K562 (cell line): Measurements from ENCODE around the gene CRIM1. TPM values are rescaled to one million over a fixed set of nuclear protein-coding genes. Genes with fewer than 3 reads are reported as not detected.

Experiments used
- ATAC-seq: fragments of 200-7000 bp; cut with Tn5 transposase; 3 replicates; pipeline ENCODE4 v1.9.1; 2020; ENCODE audit warnings: moderate library complexity
- BruUV-seq: library from RNA; stranded (reverse); fragments of 400-500 nt; replicated peaks from 2 replicates; lab custom pipeline; 2021; lab: Mats Ljungman, UMichigan
- CTCF ChIA-PET: fragments of 300-600 bp; formaldehyde crosslinking; extraction: SDS; loops from one replicate; lab custom pipeline; 2021; ENCODE audit warnings: low intra/inter-chr PET ratio; lab: Yijun Ruan, JAX
- POLR2A ChIA-PET: fragments of 300-600, 350-650 bp; sonication (Branson Sonifier 250); formaldehyde crosslinking; extraction: SDS; loops from one replicate; lab custom pipeline; 2021; ENCODE audit warnings: antibody characterized with exemption, inconsistent platforms; lab: Yijun Ruan, JAX
- DNase-seq, 4 experiments: peaks; one replicate each; pipeline versions ENCODE4 v3.0.0 to v3.0.0-alpha.2; 2011 to 2018; ENCODE audit warnings: low spot score in 3 of 4, mixed read lengths in 3 of 4; ENCODE audit errors: extremely low read depth in 1 of 4
- FAIRE-seq: peaks from 2 replicates; lab custom pipeline; 2011; peaks lifted over from hg19 to GRCh38; lab: Jason Lieb, UNC
- H2AFZ ChIP-seq: 2 replicates; pipeline ENCODE4 v1.6.0; 2011; ENCODE audit warnings: low read depth, low read length, control low read depth, inconsistent platforms
- H3K27ac ChIP-seq: fragments of 200-600 bp; 3 replicates; pipeline ENCODE4 v1.8.0; 2011; ENCODE audit warnings: low read depth, mild to moderate bottlenecking, control low read depth, inconsistent platforms, low read length, moderate library complexity, mixed read lengths; ENCODE audit errors: extremely low read depth
- H3K27me3 ChIP-seq, 2 experiments: fragments of 300-600 bp in 1 of 2; 2 replicates in 1 of 2; 3 replicates in 1 of 2; pipeline versions ENCODE4 v1.6.0 to v1.8.0; 2011; ENCODE audit warnings: inconsistent platforms in 2 of 2, low read length in 2 of 2, mild to moderate bottlenecking in 1 of 2, mixed read lengths in 1 of 2, moderate library complexity in 1 of 2; ENCODE audit not compliant: control insufficient read depth in 2 of 2, insufficient read depth in 2 of 2
- H3K36me3 ChIP-seq: fragments of 300-600 bp; 3 replicates; pipeline ENCODE4 v1.8.0; 2011; ENCODE audit warnings: mild to moderate bottlenecking, low read length, inconsistent platforms; ENCODE audit not compliant: control insufficient read depth, insufficient read depth
- H3K4me1 ChIP-seq, 2 experiments: fragments of 200-600 bp in 1 of 2; replicated peaks in 1 of 2; 2 replicates in 1 of 2; 3 replicates in 1 of 2; pipeline versions ENCODE4 v1.5.1 to v1.8.0; 2011; ENCODE audit warnings: inconsistent platforms in 2 of 2, low read length in 2 of 2, mild to moderate bottlenecking in 1 of 2, mixed read lengths in 1 of 2, moderate library complexity in 1 of 2; ENCODE audit not compliant: control insufficient read depth in 2 of 2, insufficient read depth in 2 of 2
- H3K4me2 ChIP-seq: 2 replicates; pipeline ENCODE4 v1.6.1; 2011; ENCODE audit warnings: low read length, control low read depth, inconsistent platforms, mixed read lengths; ENCODE audit not compliant: insufficient read depth
- H3K4me3 ChIP-seq: fragments of 200-600 bp; sonication (generic), shearing (Covaris generic); 2 replicates; pipeline ENCODE4 v1.5.1; 2016; ENCODE audit warnings: control low read depth, inconsistent platforms
- H3K79me2 ChIP-seq: fragments of 200-600 bp; 3 replicates; pipeline ENCODE4 v1.8.0; 2011; ENCODE audit warnings: low read length, inconsistent platforms; ENCODE audit not compliant: control insufficient read depth, insufficient read depth
- H3K9ac ChIP-seq, 2 experiments: 2 replicates each; pipeline versions ENCODE4 v1.6.0 to v1.6.1; 2011; ENCODE audit warnings: low read depth in 2 of 2, low read length in 2 of 2, control low read depth in 1 of 2, inconsistent platforms in 1 of 2, mild to moderate bottlenecking in 1 of 2, mixed read lengths in 1 of 2; ENCODE audit not compliant: insufficient read depth in 1 of 2
- H3K9me1 ChIP-seq: one replicate; pipeline ENCODE4 v1.6.0; 2011; ENCODE audit warnings: inconsistent platforms, mild to moderate bottlenecking, low read length, moderate library complexity; ENCODE audit not compliant: control insufficient read depth, insufficient read depth
- H3K9me3 ChIP-seq: replicated peaks from 2 replicates; pipeline ENCODE4 v1.5.1; 2011; ENCODE audit warnings: low read depth, low read length, inconsistent platforms; ENCODE audit not compliant: control insufficient read depth, insufficient read depth
- H4K20me1 ChIP-seq: replicated peaks from 2 replicates; pipeline ENCODE4 v1.6.1; 2011; ENCODE audit warnings: low read length, inconsistent platforms, mixed read lengths; ENCODE audit not compliant: control insufficient read depth, insufficient read depth
- HDGF ChIP-seq: fragments of 450-650 bp; IDR thresholded peaks from 2 replicates; pipeline ENCODE4 v1.6.1; 2016
- HOXB6 ChIP-seq: fragments of 250-450 bp; sonication (Bioruptor Pico); IDR thresholded peaks from 2 replicates; pipeline ENCODE4 v1.5.1; 2022; ENCODE audit warnings: mild to moderate bottlenecking, borderline replicate concordance
- KLF10 ChIP-seq: fragments of 250-450 bp; sonication (Bioruptor Pico); IDR thresholded peaks from 2 replicates; pipeline ENCODE4 v1.6.1; 2021; ENCODE audit warnings: matching md5 sums
- MYBL2 ChIP-seq, 2 experiments: fragments of 450-650 bp in 1 of 2; sonication (generic) in 1 of 2; formaldehyde crosslinking in 1 of 2; IDR thresholded peaks; 2 replicates each; pipeline versions ENCODE4 v1.6.1 to v1.8.1; 2017 to 2022; ENCODE audit warnings: borderline replicate concordance in 1 of 2, inconsistent platforms in 1 of 2, low read depth in 1 of 2, mild to moderate bottlenecking in 1 of 2, missing genetic modification reagents in 1 of 2, moderate library complexity in 1 of 2
- POLR3A ChIP-seq: IDR thresholded peaks from 2 replicates; pipeline ENCODE4 v1.6.1; 2011; ENCODE audit warnings: borderline replicate concordance, mild to moderate bottlenecking, moderate library complexity; ENCODE audit not compliant: insufficient read length, insufficient read depth; ENCODE audit errors: extremely low read depth
- TCF7L2 ChIP-seq: fragments of 150-350 bp; IDR thresholded peaks from 2 replicates; pipeline ENCODE4 v1.6.1; 2016; ENCODE audit warnings: low read depth, mild to moderate bottlenecking, low read length, moderate library complexity
- XRCC5 ChIP-seq: fragments of 200-400 bp; formaldehyde crosslinking; IDR thresholded peaks from 2 replicates; pipeline ENCODE4 v1.6.1; 2017; ENCODE audit warnings: low read depth, mild to moderate bottlenecking, low read length
- ZC3H8 ChIP-seq: fragments of 450-650 bp; IDR thresholded peaks from 2 replicates; pipeline ENCODE4 v1.6.1; 2017
- ZNF830 ChIP-seq: fragments of 250-450 bp; sonication (Bioruptor Pico); IDR thresholded peaks from 2 replicates; pipeline ENCODE4 v1.5.0; 2021; ENCODE audit warnings: mild to moderate bottlenecking
- WGBS: fragments of 100-300 bp; shearing (Covaris generic); methylation state at CpG from one replicate; pipeline ENCODE4 v1.1.6; 2016; ENCODE audit warnings: low coverage, mixed read lengths; ENCODE audit not compliant: insufficient coverage; ENCODE audit errors: missing lambda C conversion rate; 5-methylcytosine and 5-hydroxymethylcytosine counted together
- in situ Hi-C: fragments of 300-500 bp; cut with MboI; formaldehyde crosslinking; loops from 4 replicates; pipeline ENCODE4 v1.15.0; 2018; ENCODE audit warnings: inconsistent platforms, mixed read lengths
- intact Hi-C: fragments of 100-400 bp; cut with micrococcal nuclease; formaldehyde crosslinking; loops from 2 replicates; pipeline ENCODE4 v1.14.2; 2022
- polyA plus RNA-seq, 8 experiments: library from polyadenylated mRNA; depleted of rRNA in 4 of 8; stranded (reverse) in 5 of 8; unstranded in 3 of 8; fragments of >200 nt; fragmentation: Nextera tagmentation in 2 of 8; fragmentation: Illumina TruSeq in 1 of 8; extraction: Ambion mirVana in 2 of 8; extraction: Trizol in 1 of 8; gene quantifications; 2 replicates each; pipeline versions ENCODE4 v1.2.1 to v1.2.3, GENCODE V29; 2011 to 2014; ENCODE audit warnings: inconsistent platforms in 1 of 8, missing spikeins in 1 of 8
- total RNA-seq, 7 experiments: library from RNA; depleted of rRNA in 6 of 7; stranded (reverse); fragments of >200 nt in 6 of 7; fragmentation: Illumina TruSeq in 2 of 7; extraction: Trizol in 2 of 7; gene quantifications; 2 replicates each; pipeline versions ENCODE4 v1.2.1 to v1.2.3, GENCODE V29; 2011 to 2021; ENCODE audit warnings: low replicate concordance in 1 of 7
- TF ChIP-seq, protein P1 (sequence below), 2 experiments: fragments of 200-800 bp in 1 of 2; sonication (Bioruptor generic) in 1 of 2; sonication (generic) in 1 of 2; formaldehyde crosslinking in 1 of 2; IDR thresholded peaks in 1 of 2; conservative IDR thresholded peaks in 1 of 2; 2 replicates each; pipeline versions ENCODE4 v1.5.0 to v1.6.1; 2016 to 2020; ENCODE audit warnings: missing compliant biosample characterization in 1 of 2, missing genetic modification characterization in 1 of 2, missing genetic modification reagents in 1 of 2
- TF ChIP-seq, protein P2 (sequence below): fragments of 250-450 bp; sonication (Bioruptor Pico); IDR thresholded peaks from 2 replicates; pipeline ENCODE4 v1.8.0; 2022; ENCODE audit warnings: moderate library complexity, mild to moderate bottlenecking, inconsistent platforms
- TF ChIP-seq, protein P3 (sequence below): fragments of 450-650 bp; formaldehyde crosslinking; IDR thresholded peaks from 2 replicates; pipeline ENCODE4 v1.4.0; 2020; ENCODE audit warnings: mild to moderate bottlenecking
- TF ChIP-seq, protein P4 (sequence below): fragments of 250-450 bp; sonication (Bioruptor Pico); IDR thresholded peaks from 2 replicates; pipeline ENCODE4 v1.8.0; 2022; ENCODE audit warnings: inconsistent platforms

CRIM1 gene
- total and polyA plus RNA-seq, 9 of the 15 experiments (the other 6 are each of a cell fraction or from before 2014, with no cell fraction given) = 0.01 to 0.36 (median 0.06) TPM; not detected in 1

DNA sequence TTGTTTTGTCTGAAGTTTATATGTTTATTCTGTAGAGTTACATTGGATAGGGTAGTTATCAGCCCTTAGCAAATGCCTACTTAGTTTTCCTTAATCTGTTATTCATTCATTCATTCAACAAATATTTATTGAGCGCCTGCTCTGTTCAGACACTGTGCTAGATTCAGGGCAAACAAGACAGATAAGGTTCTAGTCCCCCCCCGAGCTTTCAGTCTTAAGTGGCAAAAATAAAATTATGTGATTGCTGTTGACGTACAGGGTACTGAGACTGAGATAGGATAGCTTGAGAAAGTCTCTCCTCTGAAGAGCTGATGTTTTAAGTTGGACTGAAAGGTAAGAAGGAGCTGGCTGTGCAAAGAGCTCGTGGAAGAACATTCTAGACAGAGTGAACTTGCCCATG, 58.7 kb downstream of the CRIM1 start (continued):
- TF ChIP-seq, protein P1, sequence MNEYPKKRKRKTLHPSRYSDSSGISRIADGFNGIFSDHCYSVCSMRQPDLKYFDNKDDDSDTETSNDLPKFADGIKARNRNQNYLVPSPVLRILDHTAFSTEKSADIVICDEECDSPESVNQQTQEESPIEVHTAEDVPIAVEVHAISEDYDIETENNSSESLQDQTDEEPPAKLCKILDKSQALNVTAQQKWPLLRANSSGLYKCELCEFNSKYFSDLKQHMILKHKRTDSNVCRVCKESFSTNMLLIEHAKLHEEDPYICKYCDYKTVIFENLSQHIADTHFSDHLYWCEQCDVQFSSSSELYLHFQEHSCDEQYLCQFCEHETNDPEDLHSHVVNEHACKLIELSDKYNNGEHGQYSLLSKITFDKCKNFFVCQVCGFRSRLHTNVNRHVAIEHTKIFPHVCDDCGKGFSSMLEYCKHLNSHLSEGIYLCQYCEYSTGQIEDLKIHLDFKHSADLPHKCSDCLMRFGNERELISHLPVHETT (CRISPR knock-in tag; conservative IDR thresholded peaks at IDR 0.05 in 1 of 2, IDR thresholded peaks at IDR 0.05 in 1 of 2) = no peak
- TF ChIP-seq, protein P2, sequence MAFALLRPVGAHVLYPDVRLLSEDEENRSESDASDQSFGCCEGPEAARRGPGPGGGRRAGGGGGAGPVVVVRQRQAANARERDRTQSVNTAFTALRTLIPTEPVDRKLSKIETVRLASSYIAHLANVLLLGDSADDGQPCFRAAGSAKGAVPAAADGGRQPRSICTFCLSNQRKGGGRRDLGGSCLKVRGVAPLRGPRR (CRISPR knock-in tag) = no peak
- TF ChIP-seq MYBL2 (IDR thresholded peaks at IDR 0.05; ENCODE audit: low read depth) = no peak
- TF ChIP-seq MYBL2 (CRISPR knock-in tag; IDR thresholded peaks at IDR 0.05; ENCODE audit: borderline replicate concordance) = no peak
- TF ChIP-seq KLF10 (CRISPR knock-in tag) = no peak
- TF ChIP-seq HOXB6 (CRISPR knock-in tag) = no peak
- TF ChIP-seq, all 486 proteins: peak for 0

DNA sequence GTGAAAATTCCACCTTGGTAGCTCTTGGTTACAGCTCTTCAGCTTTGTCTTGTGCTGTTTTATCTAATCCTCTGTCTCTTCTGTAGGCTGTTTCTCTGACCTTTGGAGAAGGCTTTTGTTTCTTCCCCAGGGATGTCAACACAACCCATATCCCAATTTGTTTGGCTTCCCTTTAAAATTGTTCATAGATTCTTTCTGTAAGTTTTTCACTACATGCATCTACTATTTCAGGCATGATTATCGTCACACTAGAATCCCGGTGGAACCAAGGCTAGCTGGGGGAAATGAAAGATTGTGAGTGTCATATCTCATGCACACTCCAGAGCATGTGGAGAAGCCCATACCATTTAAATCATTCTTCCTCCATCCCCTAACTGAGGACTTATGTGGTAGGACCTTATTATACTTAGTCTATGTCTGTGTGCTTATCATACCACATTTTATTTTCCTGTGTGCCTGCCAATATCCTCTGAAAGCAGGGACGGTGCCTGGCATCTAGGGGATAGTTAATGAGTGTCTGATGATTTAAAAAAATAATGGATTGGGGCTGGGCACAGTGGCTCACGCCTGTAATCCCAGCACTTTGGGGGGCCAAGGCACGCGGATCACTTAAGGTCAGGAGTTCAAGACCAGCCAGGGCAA, 59.9 kb downstream of the CRIM1 start:
- Histone ChIP-seq H3K9me3 (no peaks in the 10 kb centered on the region), H4K20me1 (no peaks in the 10 kb centered on the region), H3K4me2 (no peak overlapping the region), H3K36me3 (no peaks in the 10 kb centered on the region), H3K27me3 (no peaks in the 10 kb centered on the region), H3K9ac (no peak overlapping the region), H2AFZ (no peak overlapping the region), H3K27ac (no peak overlapping the region), H3K4me1 (no peaks in the 10 kb centered on the region), H3K9me1 (no peaks in the 10 kb centered on the region), H3K4me3 (no peak overlapping the region), H3K79me2 (no peaks in the 10 kb centered on the region)
- POLR2A ChIA-PET = no interaction called here
- 0% methylated on average over 6 of the region's 6 CpGs for WGBS
- intact Hi-C loops = loop anchor here (5.0 kb wide), 1 partner anchor 247 kb away; no protein-coding TSS in a partner anchor
- DNase-seq (no peak), FAIRE-seq (no peak), ATAC-seq (no peak)
- CTCF ChIA-PET = no interaction called here
- BruUV-seq = no TSS peak
- in situ Hi-C loops = no loop called here
- TF ChIP-seq POLR3A (no peak), ZC3H8 (no peak), XRCC5 (no peak), TCF7L2 (no peak), HDGF (no peak), ZNF830 (CRISPR knock-in tag) (no peak)
- TF ChIP-seq, protein P3, sequence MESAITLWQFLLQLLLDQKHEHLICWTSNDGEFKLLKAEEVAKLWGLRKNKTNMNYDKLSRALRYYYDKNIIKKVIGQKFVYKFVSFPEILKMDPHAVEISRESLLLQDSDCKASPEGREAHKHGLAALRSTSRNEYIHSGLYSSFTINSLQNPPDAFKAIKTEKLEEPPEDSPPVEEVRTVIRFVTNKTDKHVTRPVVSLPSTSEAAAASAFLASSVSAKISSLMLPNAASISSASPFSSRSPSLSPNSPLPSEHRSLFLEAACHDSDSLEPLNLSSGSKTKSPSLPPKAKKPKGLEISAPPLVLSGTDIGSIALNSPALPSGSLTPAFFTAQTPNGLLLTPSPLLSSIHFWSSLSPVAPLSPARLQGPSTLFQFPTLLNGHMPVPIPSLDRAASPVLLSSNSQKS (CRISPR knock-in tag) = no peak
- TF ChIP-seq, protein P2 (CRISPR knock-in tag) = no peak
- TF ChIP-seq, protein P4, sequence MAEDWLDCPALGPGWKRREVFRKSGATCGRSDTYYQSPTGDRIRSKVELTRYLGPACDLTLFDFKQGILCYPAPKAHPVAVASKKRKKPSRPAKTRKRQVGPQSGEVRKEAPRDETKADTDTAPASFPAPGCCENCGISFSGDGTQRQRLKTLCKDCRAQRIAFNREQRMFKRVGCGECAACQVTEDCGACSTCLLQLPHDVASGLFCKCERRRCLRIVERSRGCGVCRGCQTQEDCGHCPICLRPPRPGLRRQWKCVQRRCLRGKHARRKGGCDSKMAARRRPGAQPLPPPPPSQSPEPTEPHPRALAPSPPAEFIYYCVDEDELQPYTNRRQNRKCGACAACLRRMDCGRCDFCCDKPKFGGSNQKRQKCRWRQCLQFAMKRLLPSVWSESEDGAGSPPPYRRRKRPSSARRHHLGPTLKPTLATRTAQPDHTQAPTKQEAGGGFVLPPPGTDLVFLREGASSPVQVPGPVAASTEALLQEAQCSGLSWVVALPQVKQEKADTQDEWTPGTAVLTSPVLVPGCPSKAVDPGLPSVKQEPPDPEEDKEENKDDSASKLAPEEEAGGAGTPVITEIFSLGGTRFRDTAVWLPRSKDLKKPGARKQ (CRISPR knock-in tag) = no peak
